ENCODE data around the gene ATP11B.

The ATP11B gene

GRCh38 chr3:182957226-182957625 lies 163.9 kb downstream of the ATP11B start:
- no peak for DNase-seq (ENCODE audit: low read depth)

- no peak for DNase-seq (ENCODE audit: low read depth)
Measured at GRCh38 chr3:182957676-182958266, 164.5 kb downstream of the ATP11B start.

- DNase-seq (ENCODE audit: low read depth), result no peak
Measured at GRCh38 chr3:182959474-182960350, 166.4 kb downstream of the ATP11B start.

GRCh38 chr3:182962166-182962565 lies 168.9 kb downstream of the ATP11B start:
- no peak for DNase-seq (ENCODE audit: low read depth)

GRCh38 chr3:182964179-182964578 lies 170.9 kb downstream of the ATP11B start:
- DNase-seq (ENCODE audit: low read depth), result no peak

- DNase-seq (ENCODE audit: low read depth), result no peak
Measured at GRCh38 chr3:182965861-182966366, 172.6 kb downstream of the ATP11B start.

- no peak for DNase-seq (ENCODE audit: low read depth)
Measured at GRCh38 chr3:182967218-182968204, 174.2 kb downstream of the ATP11B start.

GRCh38 chr3:182969277-182969676 lies 176.0 kb downstream of the ATP11B start:
- no peak for DNase-seq (ENCODE audit: low read depth)

GRCh38 chr3:182969853-182970252 lies 176.5 kb downstream of the ATP11B start:
- no peak for DNase-seq (ENCODE audit: low read depth)

- no peak for DNase-seq (ENCODE audit: low read depth)
Measured at GRCh38 chr3:182970811-182971418, 177.6 kb downstream of the ATP11B start.
